Mesenchymal stem cell (in vitro differentiated cells and primary cell): ENCODE measurements around the gene MTFMT.
"Not testable (repeated sequence)": the region's sequence is repeated elsewhere in the genome, so short reads cannot be mapped to it uniquely, and the experiment has no call there.

ENCODE experiments used
- DNase-seq: peaks from one replicate; pipeline ENCODE4 v3.0.0-alpha.2; 2013
- H2AFZ ChIP-seq: one replicate; pipeline ENCODE4 v1.6.1; 2013; ENCODE audit warnings: low read depth, mild to moderate bottlenecking, control low read depth, inconsistent platforms, low read length, moderate library complexity
- H2AK5ac ChIP-seq: 2 replicates; pipeline ENCODE4 v1.6.1; 2013; ENCODE audit warnings: low read length, moderate library complexity, mild to moderate bottlenecking, inconsistent platforms; ENCODE audit not compliant: severe bottlenecking
- H2BK120ac ChIP-seq: one replicate; pipeline ENCODE4 v1.6.1; 2013; ENCODE audit warnings: low read depth, mild to moderate bottlenecking, inconsistent platforms, low read length, moderate library complexity
- H2BK12ac ChIP-seq, 2 experiments: one replicate each; pipeline ENCODE4 v1.6.1; 2013; ENCODE audit warnings: inconsistent platforms in 2 of 2, low read length in 2 of 2, mild to moderate bottlenecking in 2 of 2, moderate library complexity in 2 of 2, control low read depth in 1 of 2
- H2BK15ac ChIP-seq: one replicate; pipeline ENCODE4 v1.6.1; 2013; ENCODE audit warnings: mild to moderate bottlenecking, low read depth, inconsistent platforms; ENCODE audit not compliant: poor library complexity, severe bottlenecking
- H2BK5ac ChIP-seq: 2 replicates; pipeline ENCODE4 v1.6.1; 2013; ENCODE audit warnings: low read depth, mild to moderate bottlenecking, low read length, control low read depth, inconsistent platforms; ENCODE audit not compliant: poor library complexity, severe bottlenecking
- H3K14ac ChIP-seq, 2 experiments: one replicate each; pipeline ENCODE4 v1.6.1; 2013; ENCODE audit warnings: inconsistent platforms in 2 of 2, low read length in 2 of 2, control low read depth in 1 of 2, mild to moderate bottlenecking in 1 of 2, moderate library complexity in 1 of 2
- H3K18ac ChIP-seq, 2 experiments: one replicate each; pipeline ENCODE4 v1.6.1; 2013; ENCODE audit warnings: inconsistent platforms in 2 of 2, low read length in 2 of 2, control low read depth in 1 of 2, low read depth in 1 of 2, mild to moderate bottlenecking in 1 of 2
- H3K23ac ChIP-seq, 2 experiments: one replicate each; pipeline ENCODE4 v1.6.1; 2013; ENCODE audit warnings: inconsistent platforms in 2 of 2, low read length in 2 of 2, mild to moderate bottlenecking in 2 of 2, moderate library complexity in 2 of 2, control low read depth in 1 of 2
- H3K27ac ChIP-seq: 2 replicates; pipeline ENCODE4 v1.5.1; 2013; ENCODE audit warnings: mild to moderate bottlenecking, moderate library complexity, low read length, control low read depth, inconsistent platforms; ENCODE audit not compliant: poor library complexity, severe bottlenecking
- H3K27me3 ChIP-seq, 2 experiments: 2 replicates each; pipeline versions ENCODE4 v1.6.1 to v1.7.0; 2013; ENCODE audit warnings: low read length in 2 of 2, mild to moderate bottlenecking in 2 of 2, moderate library complexity in 2 of 2, control low read depth in 1 of 2, inconsistent platforms in 1 of 2; ENCODE audit not compliant: control insufficient read depth in 1 of 2, insufficient read depth in 1 of 2
- H3K36me3 ChIP-seq, 2 experiments: 2 replicates each; pipeline versions ENCODE4 v1.6.1 to v1.7.0; 2013; ENCODE audit warnings: low read length in 2 of 2, control low read depth in 1 of 2, inconsistent platforms in 1 of 2, low read depth in 1 of 2, mild to moderate bottlenecking in 1 of 2; ENCODE audit not compliant: insufficient read depth in 2 of 2, control insufficient read depth in 1 of 2
- H3K4ac ChIP-seq, 2 experiments: one replicate each; pipeline ENCODE4 v1.6.1; 2013; ENCODE audit warnings: inconsistent platforms in 2 of 2, low read length in 2 of 2, mild to moderate bottlenecking in 2 of 2, moderate library complexity in 2 of 2, control low read depth in 1 of 2, low read depth in 1 of 2
- H3K4me1 ChIP-seq: 2 replicates; pipeline ENCODE4 v1.6.1; 2013; ENCODE audit warnings: low read depth, low read length, control low read depth; ENCODE audit not compliant: control insufficient read depth, insufficient read depth
- H3K4me2 ChIP-seq: 2 replicates; pipeline ENCODE4 v1.6.1; 2013; ENCODE audit warnings: low read length, mild to moderate bottlenecking, inconsistent platforms; ENCODE audit not compliant: poor library complexity, severe bottlenecking
- H3K4me3 ChIP-seq, 2 experiments: 2 replicates each; pipeline versions ENCODE4 v1.5.1 to v1.7.0; 2013; ENCODE audit warnings: low read length in 2 of 2, mild to moderate bottlenecking in 2 of 2, control low read depth in 1 of 2, low read depth in 1 of 2; ENCODE audit not compliant: insufficient read depth in 1 of 2
- H3K79me1 ChIP-seq: replicated peaks from 2 replicates; pipeline ENCODE4 v1.6.1; 2013; ENCODE audit warnings: mild to moderate bottlenecking, control low read depth, low read length, inconsistent platforms; ENCODE audit not compliant: poor library complexity, severe bottlenecking
- H3K9ac ChIP-seq: 2 replicates; pipeline ENCODE4 v1.7.0; 2013; ENCODE audit warnings: mild to moderate bottlenecking, low read length, moderate library complexity
- H3K9me3 ChIP-seq: 2 replicates; pipeline ENCODE4 v1.7.0; 2013; ENCODE audit warnings: mild to moderate bottlenecking, low read length; ENCODE audit not compliant: control insufficient read depth
- H4K8ac ChIP-seq: one replicate; pipeline ENCODE4 v1.6.1; 2013; ENCODE audit warnings: inconsistent platforms, mild to moderate bottlenecking, low read length, moderate library complexity
- H4K91ac ChIP-seq: one replicate; pipeline ENCODE4 v1.6.1; 2013; ENCODE audit warnings: mild to moderate bottlenecking, low read length, inconsistent platforms
- WGBS: methylation state at CpG from one replicate; pipeline ENCODE4 v1.1.7; 2013; ENCODE audit warnings: mixed read lengths; 5-methylcytosine and 5-hydroxymethylcytosine counted together

MTFMT gene

DNA sequence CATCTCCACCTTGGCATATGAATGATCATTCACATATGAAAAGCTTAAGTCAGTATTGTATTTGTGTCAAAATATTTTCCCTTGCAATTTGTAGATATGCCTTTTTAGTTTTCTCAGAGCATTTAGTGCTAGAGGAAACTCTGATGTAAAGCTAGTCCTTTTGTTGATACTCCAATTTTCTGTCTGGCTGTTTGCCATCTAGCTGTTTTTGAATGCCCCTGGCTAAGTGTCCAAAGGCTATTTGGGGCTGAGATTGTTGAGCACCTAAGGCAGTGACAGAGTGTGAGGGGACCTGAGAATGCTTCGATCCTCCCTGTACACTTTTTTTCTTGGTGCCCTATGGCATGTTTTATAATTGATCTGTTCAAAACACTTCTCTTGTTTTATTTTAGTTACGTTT is 18.8 kb upstream of the MTFMT start:
- no peak overlapping the region for H3K4ac ChIP-seq
- no peaks in the 10 kb centered on the region for H3K36me3 ChIP-seq
- no peak overlapping the region for H2AK5ac ChIP-seq
- no peak overlapping the region for H3K14ac ChIP-seq
- no CpG with 5 or more reads among the region's 2 CpGs for WGBS
- H3K18ac ChIP-seq = no peak overlapping the region
- no peaks in the 10 kb centered on the region for H3K9me3 ChIP-seq
- H3K4me3 ChIP-seq = no peak overlapping the region
- no peak overlapping the region for H3K4me2 ChIP-seq
- no peak overlapping the region for H2BK15ac ChIP-seq
- no peak overlapping the region for H4K8ac ChIP-seq
- no peaks in the 10 kb centered on the region for H3K79me1 ChIP-seq
- no peak overlapping the region for H3K23ac ChIP-seq
- peaks cover 17% of the 10 kb centered on the region for H3K4me1 ChIP-seq
- H3K27me3 ChIP-seq = peaks cover 5 to 15% of the 10 kb centered on the region in 2 experiments
- no peak overlapping the region for H3K27ac ChIP-seq
- no peak overlapping the region for H2BK12ac ChIP-seq
- DNase-seq = no peak
- no peak overlapping the region for H2BK5ac ChIP-seq
- no peak overlapping the region for H3K9ac ChIP-seq
- H2AFZ ChIP-seq = no peak overlapping the region
- no peak overlapping the region for H2BK120ac ChIP-seq
- no peak overlapping the region for H4K91ac ChIP-seq

GRCh38 chr15:65044724-65045481 is 15.5 kb upstream of the MTFMT start, which contains the start of gene SLC51B:
SLC51B (plus strand) TSS chr15:65045387; CDS start chr15:65050005, 4,618 bp downstream.
- no peak within 1 kb of the TSS for H4K91ac ChIP-seq
- H3K9ac ChIP-seq = no peak within 1 kb of the TSS
- H3K14ac ChIP-seq = no peak within 1 kb of the TSS
- H2BK15ac ChIP-seq = no peak within 1 kb of the TSS
- DNase-seq = peak; percentile 84
- no peak within 1 kb of the TSS for H3K4me3 ChIP-seq
- H2BK12ac ChIP-seq = peak within 1 kb of the TSS in 1 of 2 experiments; percentile 47
- 62% methylated on average over 7 of the region's 7 CpGs for WGBS
- no peak within 1 kb of the TSS for H2BK120ac ChIP-seq
- no peaks in the 10 kb centered on the region for H3K79me1 ChIP-seq
- H3K4me2 ChIP-seq = no peak within 1 kb of the TSS
- no peak within 1 kb of the TSS for H4K8ac ChIP-seq
- no peak within 1 kb of the TSS for H2BK5ac ChIP-seq
- no peaks in the 10 kb centered on the region for H3K27me3 ChIP-seq
- H3K27ac ChIP-seq = no peak within 1 kb of the TSS
- no peak within 1 kb of the TSS for H3K23ac ChIP-seq
- H2AK5ac ChIP-seq = no peak within 1 kb of the TSS
- no peaks in the 10 kb centered on the region for H3K9me3 ChIP-seq
- no peak within 1 kb of the TSS for H2AFZ ChIP-seq
- no peak within 1 kb of the TSS for H3K4ac ChIP-seq
- H3K18ac ChIP-seq = no peak within 1 kb of the TSS
- H3K4me1 ChIP-seq = peaks cover 16% of the 10 kb centered on the region
- no peaks in the 10 kb centered on the region for H3K36me3 ChIP-seq

DNA sequence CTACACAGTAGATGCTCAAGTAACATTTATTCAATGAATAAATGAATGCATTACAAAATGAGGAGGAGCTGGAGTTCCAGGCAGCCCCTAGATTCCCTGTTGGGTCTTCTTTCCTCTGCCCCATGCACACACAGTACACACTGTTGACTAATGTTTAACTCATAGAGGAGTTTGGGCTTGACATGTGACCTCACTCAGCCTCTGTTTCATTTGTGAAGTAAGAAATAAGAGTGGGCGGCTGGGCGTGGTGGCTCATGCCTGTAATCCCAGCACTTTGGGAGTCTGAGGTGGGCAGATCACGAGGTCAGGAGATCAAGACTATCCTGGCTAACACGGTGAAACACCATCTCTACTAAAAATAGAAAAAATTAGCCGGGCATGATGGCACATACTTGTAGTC is 14.8 kb upstream of the MTFMT start:
- not testable (repeated sequence) for H3K4me3 ChIP-seq, H3K14ac ChIP-seq, H4K91ac ChIP-seq, H3K9me3 ChIP-seq, H3K18ac ChIP-seq, H2BK5ac ChIP-seq, H2BK15ac ChIP-seq, H2AFZ ChIP-seq, H2BK120ac ChIP-seq, H4K8ac ChIP-seq, H3K23ac ChIP-seq, H3K36me3 ChIP-seq, H3K27me3 ChIP-seq, H3K4ac ChIP-seq, H3K4me1 ChIP-seq, H2AK5ac ChIP-seq, H3K9ac ChIP-seq, H3K27ac ChIP-seq, H3K79me1 ChIP-seq, H2BK12ac ChIP-seq
- DNase-seq = peak; percentile 61
- peak overlapping the region; percentile 28 for H3K4me2 ChIP-seq
- WGBS = 45% methylated on average over 4 of the region's 5 CpGs

DNA sequence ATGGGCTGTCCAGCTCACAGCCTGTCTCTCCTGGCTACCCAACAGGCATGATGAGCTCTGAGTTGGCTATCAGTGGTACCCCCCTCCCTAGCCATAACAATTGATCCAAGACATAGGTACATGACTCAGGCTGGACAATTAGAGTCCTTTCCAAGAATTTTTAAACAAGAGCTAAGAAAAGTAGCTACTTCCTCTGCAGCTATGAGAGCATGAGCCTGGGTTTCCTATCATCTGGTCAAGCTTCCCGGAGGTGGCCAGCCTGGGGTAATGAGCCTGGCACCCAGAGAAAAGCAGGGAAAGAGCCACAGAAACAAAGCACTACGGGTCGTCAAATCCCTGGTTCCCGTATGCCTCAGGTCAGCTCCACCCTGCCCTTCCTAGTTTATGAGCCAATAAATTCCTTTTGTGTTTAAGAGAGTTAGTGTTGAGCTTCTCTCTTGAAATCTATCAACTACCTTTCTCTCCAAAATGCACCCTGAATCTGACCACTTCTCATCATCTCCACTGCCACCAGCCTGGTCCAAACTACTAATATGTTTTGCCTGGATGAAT is 13.4 kb upstream of the MTFMT start:
- H3K4me1 ChIP-seq = peaks cover 10% of the 10 kb centered on the region
- H3K27me3 ChIP-seq = no peaks in the 10 kb centered on the region
- H2BK5ac ChIP-seq = no peak overlapping the region
- H3K4ac ChIP-seq = no peak overlapping the region
- peak overlapping the region in 1 of 2 experiments; percentile 46 for H3K14ac ChIP-seq
- peak overlapping the region; percentile 61 for H2AK5ac ChIP-seq
- no peak overlapping the region for H4K91ac ChIP-seq
- no peaks in the 10 kb centered on the region for H3K9me3 ChIP-seq
- H2BK12ac ChIP-seq = no peak overlapping the region
- H3K18ac ChIP-seq = no peak overlapping the region
- no peaks in the 10 kb centered on the region for H3K36me3 ChIP-seq
- H3K4me3 ChIP-seq = no peak overlapping the region
- H3K79me1 ChIP-seq = no peaks in the 10 kb centered on the region
- H2AFZ ChIP-seq = no peak overlapping the region
- no peak overlapping the region for H2BK15ac ChIP-seq
- H4K8ac ChIP-seq = no peak overlapping the region
- H2BK120ac ChIP-seq = no peak overlapping the region
- no peak overlapping the region for H3K4me2 ChIP-seq
- 56% methylated on average over 1 of the region's 4 CpGs for WGBS
- no peak overlapping the region for H3K27ac ChIP-seq
- no peak overlapping the region for H3K23ac ChIP-seq
- H3K9ac ChIP-seq = no peak overlapping the region
- DNase-seq = no peak
